ENCODE measurements around the gene SNX9. TPM values are rescaled to one million over a fixed set of nuclear protein-coding genes. Genes with fewer than 3 reads are reported as not detected.

The SNX9 gene
- total and polyA plus RNA-seq, 2 of the 8 experiments (the other 6 are each of a cell fraction or from before 2014, with no cell fraction given), result 11.8 to 23.2 TPM

DNA sequence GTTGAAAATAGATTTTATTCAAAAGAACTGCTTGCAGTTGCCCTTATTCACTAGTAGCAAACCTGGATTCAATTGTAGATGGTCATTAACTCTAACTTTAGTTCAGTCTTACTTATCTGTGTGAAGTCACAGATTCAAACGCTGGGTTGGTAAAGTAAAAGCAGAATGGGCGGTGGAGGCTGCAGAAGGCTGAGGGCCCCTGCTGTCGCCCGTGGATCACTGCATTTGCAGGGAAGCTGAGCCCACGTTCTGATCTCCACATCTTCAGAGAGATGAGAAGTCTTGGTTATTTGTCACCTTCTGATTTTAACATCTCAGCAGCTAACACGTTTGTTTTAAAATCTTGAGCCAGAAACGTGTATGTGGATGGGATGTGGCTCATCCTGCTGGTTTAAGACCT lies 75.1 kb downstream of the SNX9 start:
- ChIA-PET POLR2A (ENCODE audit: partially characterized antibody) (interaction anchor here (1.6 kb wide), 1 partner anchor 10 kb away, joined by 4 read pairs; no protein-coding TSS in a partner anchor), CTCF (ENCODE audit: partially characterized antibody) (interaction anchor here (0.6 to 2.8 kb wide), 16 partner anchors 8 to 1210 kb away, joined by 3 to 9 read pairs (median 4); no protein-coding TSS in a partner anchor)
- Histone ChIP-seq H2BK15ac (ENCODE audit: low read length) (no peak overlapping the region), H2BK12ac (ENCODE audit: low read depth, low read length) (no peak overlapping the region), H3K9me3 (ENCODE audit: insufficient read depth in 2 of 2, low read depth in 1 of 2, low read length in 1 of 2) (no peaks in the 10 kb centered on the region), H3K36me3 (ENCODE audit: control insufficient read depth in 2 of 4, insufficient read depth in 4 of 4, low read length in 3 of 4) (peaks cover 0 to 13% (median 3%) of the 10 kb centered on the region in 4 experiments; a peak in 4 of 8 replicates), H4K8ac (ENCODE audit: extremely low read depth, insufficient read depth, low read length) (no peak overlapping the region), H3K27ac (ENCODE audit: low read depth, low read length) (no peak overlapping the region), H2AK5ac (ENCODE audit: low read depth, low read length) (no peak overlapping the region), H3K4me1 (replicated peaks in 1 of 4; ENCODE audit: control insufficient read depth in 3 of 4, insufficient read depth in 4 of 4, low read length in 3 of 4) (no peaks in the 10 kb centered on the region; a peak in 3 of 7 replicates), H3K56ac (replicated peaks; ENCODE audit: insufficient read length, low read depth, low read length) (no peak overlapping the region), H3K14ac (ENCODE audit: insufficient read length) (no peak overlapping the region), H3K4ac (replicated peaks; ENCODE audit: insufficient read length, low read depth, low read length) (no peak overlapping the region), H2BK120ac (replicated peaks; ENCODE audit: low read depth, low read length) (no peak overlapping the region), H3K79me2 (ENCODE audit: control insufficient read depth in 1 of 2, insufficient read depth in 2 of 2, low read length in 2 of 2) (no peaks in the 10 kb centered on the region), H2AFZ (ENCODE audit: low read length) (no peak overlapping the region), H3K4me3 (ENCODE audit: extremely low read depth in 1 of 4, insufficient read depth in 2 of 4, low read depth in 3 of 4, low read length in 4 of 4) (no peak overlapping the region), H3K79me1 (ENCODE audit: low read depth, low read length) (no peaks in the 10 kb centered on the region), H3K4me2 (ENCODE audit: insufficient read depth in 1 of 2, low read depth in 2 of 2, low read length in 2 of 2) (no peak overlapping the region), H3K18ac (ENCODE audit: extremely low read depth, low read length) (no peak overlapping the region), H4K5ac (ENCODE audit: insufficient read length, low read depth, low read length) (no peak overlapping the region), H3K9ac (replicated peaks in 1 of 4; ENCODE audit: extremely low read depth in 1 of 4, low read depth in 3 of 4, low read length in 3 of 4) (no peak overlapping the region), H2BK5ac (ENCODE audit: low read depth, low read length) (no peak overlapping the region), H3K27me3 (replicated peaks in 1 of 4; ENCODE audit: control insufficient read depth in 3 of 4, extremely low read depth in 1 of 4, insufficient read depth in 3 of 4, low read length in 3 of 4) (no peaks in the 10 kb centered on the region), H3K23me2 (ENCODE audit: low read depth, low read length) (no peaks in the 10 kb centered on the region), H4K20me1 (replicated peaks in 1 of 2; ENCODE audit: control insufficient read depth in 1 of 2, insufficient read depth in 2 of 2, low read length in 2 of 2) (peaks cover 0 to 2% of the 10 kb centered on the region in 2 experiments), H4K91ac (replicated peaks; ENCODE audit: insufficient read length, low read length) (no peak overlapping the region), H2BK20ac (ENCODE audit: low read length) (no peak overlapping the region), H3K23ac (ENCODE audit: insufficient read length) (no peak overlapping the region)
- WGBS, 2 experiments (ENCODE audit: extremely low coverage in 1 of 2, insufficient coverage in 1 of 2, insufficient read length in 1 of 2, insufficient replicate concordance in 2 of 2, low coverage in 1 of 2, low lambda C conversion rate in 2 of 2, missing lambda C conversion rate in 1 of 2), result 85% methylated on average over 7 of the region's 7 CpGs; no CpG with 5 or more reads in 1 of the 2 experiments
- DNase-seq (ENCODE audit: low read depth in 1 of 2, low spot score in 2 of 2) (no peak), FAIRE-seq (no peak)
- TF ChIP-seq RAD21 (IDR thresholded peaks at IDR 0.05 in 1 of 2, conservative IDR thresholded peaks at IDR 0.05 in 1 of 2; ENCODE audit: low read depth in 2 of 2, low read length in 2 of 2) (peak; percentile 42 to 54; a peak in 3 of 4 replicates), CBX5 (IDR thresholded peaks at IDR 0.05; ENCODE audit: low read depth, low read length) (no peak)
- TF ChIP-seq, protein P1, sequence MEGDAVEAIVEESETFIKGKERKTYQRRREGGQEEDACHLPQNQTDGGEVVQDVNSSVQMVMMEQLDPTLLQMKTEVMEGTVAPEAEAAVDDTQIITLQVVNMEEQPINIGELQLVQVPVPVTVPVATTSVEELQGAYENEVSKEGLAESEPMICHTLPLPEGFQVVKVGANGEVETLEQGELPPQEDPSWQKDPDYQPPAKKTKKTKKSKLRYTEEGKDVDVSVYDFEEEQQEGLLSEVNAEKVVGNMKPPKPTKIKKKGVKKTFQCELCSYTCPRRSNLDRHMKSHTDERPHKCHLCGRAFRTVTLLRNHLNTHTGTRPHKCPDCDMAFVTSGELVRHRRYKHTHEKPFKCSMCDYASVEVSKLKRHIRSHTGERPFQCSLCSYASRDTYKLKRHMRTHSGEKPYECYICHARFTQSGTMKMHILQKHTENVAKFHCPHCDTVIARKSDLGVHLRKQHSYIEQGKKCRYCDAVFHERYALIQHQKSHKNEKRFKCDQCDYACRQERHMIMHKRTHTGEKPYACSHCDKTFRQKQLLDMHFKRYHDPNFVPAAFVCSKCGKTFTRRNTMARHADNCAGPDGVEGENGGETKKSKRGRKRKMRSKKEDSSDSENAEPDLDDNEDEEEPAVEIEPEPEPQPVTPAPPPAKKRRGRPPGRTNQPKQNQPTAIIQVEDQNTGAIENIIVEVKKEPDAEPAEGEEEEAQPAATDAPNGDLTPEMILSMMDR (IDR thresholded peaks at IDR 0.05; ENCODE audit: control extremely low read depth in 1 of 3, insufficient read depth in 1 of 3, low read depth in 1 of 3, low read length in 3 of 3), result peak; percentile 14 to 30 (median 24); a peak in 2 of 4 replicates

All from H1 (cell line).